ENCODE data around the gene AFF4.

Gene AFF4

DNA sequence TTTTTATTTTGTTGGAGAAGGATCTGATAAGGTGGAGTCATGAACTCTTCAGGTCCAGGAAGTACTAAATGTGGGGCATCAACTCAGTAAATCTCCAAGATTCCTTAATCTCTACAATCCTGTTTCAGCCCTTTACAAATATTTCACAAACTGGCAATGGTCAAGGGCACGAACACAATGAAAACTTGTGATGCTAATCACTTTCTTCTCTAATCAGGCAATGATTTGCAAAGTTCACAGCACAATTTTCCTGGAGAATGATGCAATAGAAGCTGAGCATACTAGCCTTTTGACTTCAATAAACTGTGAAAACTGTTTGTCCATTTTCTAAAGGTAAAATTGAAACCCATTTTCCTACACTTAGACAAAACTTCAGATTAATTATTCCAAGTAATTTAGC, 114.1 kb downstream of the AFF4 start:
- no peak for DNase-seq

DNA sequence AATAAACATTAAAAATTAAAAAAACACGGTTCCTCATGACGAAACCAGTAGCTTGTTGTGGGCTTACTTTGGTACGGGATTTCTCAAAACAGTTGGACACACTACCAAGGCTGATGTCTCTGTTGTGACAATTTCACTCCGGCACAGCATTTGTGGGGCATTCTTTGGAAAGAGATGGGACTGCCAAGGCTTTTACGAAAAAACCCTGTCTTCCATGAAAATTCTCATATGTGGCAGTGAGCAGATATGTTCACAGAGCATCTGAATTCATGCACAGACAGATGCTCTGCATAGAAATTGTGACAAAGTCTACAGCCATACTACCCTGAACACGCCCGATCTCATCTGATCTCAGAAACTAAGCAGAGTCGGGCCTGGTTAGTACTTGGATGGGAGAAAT, 115.2 kb downstream of the AFF4 start:
- DNase-seq, result no peak

DNA sequence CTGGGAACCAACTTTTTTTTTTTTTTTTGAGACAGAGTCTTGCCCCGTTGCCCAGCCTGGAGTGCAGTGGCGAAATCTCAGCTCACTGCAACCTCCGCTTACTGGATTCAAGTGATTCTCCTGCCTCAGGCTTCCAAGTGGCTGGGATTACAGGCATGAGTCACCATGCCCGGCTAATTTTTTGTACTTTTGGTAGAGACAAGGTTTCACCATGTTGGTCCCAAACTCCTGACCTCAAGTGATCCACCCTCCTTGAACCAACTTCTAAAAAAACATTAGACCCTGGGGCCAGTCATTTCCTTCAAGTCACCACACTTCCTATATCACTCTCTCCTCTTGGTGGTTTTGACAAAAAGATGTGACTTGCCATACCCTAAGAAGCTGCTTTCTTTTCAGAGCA, 122.1 kb downstream of the AFF4 start:
- no peak for DNase-seq

DNA sequence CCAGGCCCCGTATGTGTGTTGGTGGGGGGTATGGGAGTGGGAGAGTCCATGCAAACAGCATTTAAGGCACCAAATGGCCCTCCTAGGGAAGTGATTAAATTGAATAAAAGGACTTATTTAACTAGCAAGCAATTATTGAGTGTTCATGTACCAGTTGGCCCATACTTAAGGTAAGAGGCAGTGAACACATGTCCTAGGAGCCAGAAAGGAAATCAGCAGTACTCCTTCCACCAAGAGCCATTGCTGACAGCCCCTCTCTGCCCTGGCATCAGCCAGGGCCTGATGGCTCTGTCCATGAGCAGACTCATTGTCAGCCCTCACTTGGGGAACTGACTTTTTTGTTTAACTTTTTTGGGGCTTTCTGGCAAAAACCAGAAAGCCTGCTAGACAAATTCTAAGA, 122.5 kb downstream of the AFF4 start:
- no peak for DNase-seq

DNA sequence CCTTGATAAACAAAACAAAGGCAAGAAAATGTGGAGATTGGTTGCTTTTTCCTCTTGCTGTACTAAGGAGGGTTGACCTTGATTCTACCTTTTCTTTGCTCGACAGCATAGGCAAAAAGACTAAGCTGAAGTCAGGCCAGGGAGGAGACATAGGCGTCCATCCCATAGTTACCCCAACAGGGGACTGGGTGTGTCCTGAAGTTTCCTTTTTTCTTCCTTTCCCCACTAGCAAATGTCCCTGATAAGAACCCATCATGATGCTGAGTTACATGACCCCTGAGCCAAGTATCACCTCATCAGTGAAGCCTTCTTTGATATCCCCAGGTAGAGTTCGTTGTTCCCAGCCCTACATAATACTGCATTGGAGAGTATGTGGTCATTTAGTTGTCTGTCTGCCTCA, 123.1 kb downstream of the AFF4 start:
- DNase-seq, result no peak

DNA sequence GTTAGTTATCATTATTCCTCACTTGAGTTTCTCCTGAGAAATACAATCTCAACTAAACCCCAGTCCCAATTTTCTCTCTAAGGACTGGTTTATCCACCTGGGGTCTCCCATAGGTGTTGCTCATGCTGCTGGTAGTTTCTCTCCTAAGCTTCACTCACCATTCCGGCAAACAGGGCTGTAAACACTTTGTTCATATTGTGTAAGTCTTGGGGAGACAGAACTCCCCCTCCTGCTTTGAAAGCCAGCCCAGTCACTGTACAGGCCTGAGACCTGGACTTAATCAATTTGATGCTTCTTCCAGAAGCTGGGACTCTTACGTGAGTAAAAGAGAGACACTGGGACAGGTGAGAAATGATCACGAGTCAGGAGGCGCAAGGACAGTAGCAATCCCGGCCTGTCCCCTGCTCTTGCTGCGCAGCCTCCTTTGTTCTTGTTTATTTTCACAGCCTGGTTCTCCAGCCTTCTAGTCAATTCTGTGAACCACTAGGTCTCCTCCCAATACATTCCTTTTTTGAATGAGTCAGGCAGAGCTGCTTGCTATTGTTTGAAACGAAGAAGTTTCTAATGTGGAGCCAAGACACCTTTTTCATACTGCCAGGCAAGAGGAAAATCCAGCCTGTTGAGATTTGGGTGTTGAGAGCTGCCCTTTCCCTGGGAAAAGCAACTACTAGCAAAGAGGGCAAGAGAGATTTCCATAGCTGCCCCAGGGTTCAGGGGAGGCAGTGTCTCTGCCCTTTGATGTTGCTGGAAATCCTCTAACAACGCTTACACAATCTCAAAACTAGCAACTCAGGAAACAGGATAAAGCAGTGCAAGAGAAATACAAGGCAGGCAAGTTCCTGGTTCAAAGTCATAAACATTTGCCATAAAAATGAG, 123.8 kb downstream of the AFF4 start:
- DNase-seq, result no peak

DNA sequence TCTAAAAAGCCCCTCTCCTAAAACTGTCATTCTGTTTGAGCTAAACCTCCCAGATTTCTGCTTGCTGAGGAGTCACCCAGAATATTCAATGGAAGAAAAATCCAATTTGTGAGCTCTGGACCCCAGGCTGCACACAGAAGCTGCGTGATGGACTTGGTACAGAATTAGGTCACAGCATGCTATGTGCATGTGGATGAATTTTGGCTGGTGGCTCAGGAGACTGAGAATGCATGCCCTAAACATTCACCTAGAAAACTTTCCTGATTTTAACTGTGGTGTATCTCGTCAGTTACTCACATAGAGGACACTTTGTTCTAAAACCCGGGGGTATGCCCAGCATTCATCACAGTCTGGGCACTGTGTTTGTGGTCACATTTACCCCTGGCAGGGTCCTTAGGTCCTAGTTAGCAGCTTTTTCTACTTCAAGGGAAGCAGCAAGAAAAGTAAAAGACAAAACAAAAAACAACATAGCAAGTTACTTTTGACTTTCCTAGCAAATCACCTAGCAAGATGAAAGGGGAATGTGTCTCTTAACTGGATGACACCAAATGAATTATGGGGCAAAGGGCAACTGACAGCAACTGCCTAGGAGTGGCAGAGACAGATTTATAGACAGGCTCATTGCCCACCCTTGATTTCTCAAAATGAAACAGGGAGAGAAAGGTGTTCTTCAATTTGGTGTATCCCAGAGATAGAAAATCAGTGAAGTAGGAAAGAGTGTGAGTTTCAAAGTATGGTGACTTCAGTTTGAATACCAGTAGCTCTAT, 124.7 kb downstream of the AFF4 start:
- no peak for DNase-seq

DNA sequence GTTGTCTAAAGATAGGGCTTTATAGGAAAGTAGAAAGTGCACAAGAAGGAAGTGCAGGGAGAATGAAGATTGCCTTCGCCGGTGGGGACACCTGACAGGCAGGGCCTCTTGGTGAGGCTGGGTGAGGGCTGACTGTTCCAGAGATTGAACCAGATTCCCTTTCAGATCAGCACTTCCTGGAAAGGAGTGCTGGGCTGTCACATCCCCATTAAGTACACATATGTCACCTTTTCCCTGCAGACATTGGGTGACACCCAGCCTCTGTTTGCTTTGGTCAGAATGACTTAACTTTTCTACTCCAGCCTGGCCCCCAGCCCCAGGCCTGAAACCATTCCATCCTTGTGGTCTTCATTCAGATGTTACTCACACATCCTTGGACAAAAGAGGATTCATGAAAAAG, 125.6 kb downstream of the AFF4 start:
- no peak for DNase-seq

DNA sequence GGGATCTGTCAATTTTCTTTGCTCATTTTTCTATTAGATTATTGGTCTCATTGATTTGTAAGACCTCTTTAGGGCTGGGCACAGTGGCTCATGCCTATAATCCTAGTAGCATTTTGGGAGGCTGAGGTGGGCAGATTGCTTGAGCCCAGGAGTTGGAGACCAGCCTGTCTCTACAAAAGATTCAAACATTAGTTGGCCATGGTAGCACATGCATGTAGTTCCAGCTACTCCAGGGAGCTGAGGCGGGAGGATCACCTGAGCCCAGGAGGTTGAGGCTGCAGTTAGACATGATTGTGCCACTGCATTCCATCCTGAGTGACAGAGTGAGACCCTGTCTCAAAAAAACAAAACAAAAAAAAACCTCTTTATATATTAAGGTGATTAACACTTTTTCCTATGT, 126.6 kb downstream of the AFF4 start:
- no peak for DNase-seq

DNA sequence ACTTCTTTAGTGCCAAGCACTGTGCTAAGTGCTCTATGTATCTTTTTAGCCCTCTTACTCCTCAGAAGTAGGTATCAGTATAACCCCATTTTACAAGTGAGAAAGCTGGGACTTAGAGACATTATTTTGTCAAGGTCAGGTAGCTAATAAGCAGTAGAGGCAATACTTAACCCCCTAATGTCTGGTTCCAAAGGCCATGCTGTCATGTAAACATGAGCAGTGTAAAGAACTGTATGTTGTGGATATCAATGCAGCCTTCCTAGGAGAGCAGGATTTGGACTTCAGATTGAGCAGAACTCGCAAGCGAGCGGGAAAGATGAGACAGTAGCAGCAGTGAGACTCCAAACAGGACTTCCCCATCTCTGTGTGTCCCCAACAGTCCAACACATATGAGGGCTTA, 129.4 kb downstream of the AFF4 start:
- DNase-seq, result no peak

DNA sequence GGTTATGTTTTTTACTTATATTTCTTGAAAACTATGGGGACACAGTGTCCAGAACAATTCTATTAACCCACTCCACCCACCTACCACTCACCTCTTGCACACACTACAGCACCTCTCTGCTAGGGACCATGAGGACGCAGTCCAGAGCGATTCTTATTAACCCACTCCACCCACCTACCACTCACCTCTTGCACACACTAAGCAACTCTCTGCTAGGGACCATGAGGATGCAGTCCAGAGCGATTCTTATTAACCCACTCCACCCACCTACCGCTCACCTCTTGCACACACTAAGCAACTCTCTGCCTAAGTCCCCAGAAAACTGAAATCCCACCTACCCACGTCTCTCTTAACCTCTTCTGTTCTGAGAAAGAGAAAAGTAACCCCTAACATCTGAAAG, 130.8 kb downstream of the AFF4 start:
- DNase-seq, result no peak

DNA sequence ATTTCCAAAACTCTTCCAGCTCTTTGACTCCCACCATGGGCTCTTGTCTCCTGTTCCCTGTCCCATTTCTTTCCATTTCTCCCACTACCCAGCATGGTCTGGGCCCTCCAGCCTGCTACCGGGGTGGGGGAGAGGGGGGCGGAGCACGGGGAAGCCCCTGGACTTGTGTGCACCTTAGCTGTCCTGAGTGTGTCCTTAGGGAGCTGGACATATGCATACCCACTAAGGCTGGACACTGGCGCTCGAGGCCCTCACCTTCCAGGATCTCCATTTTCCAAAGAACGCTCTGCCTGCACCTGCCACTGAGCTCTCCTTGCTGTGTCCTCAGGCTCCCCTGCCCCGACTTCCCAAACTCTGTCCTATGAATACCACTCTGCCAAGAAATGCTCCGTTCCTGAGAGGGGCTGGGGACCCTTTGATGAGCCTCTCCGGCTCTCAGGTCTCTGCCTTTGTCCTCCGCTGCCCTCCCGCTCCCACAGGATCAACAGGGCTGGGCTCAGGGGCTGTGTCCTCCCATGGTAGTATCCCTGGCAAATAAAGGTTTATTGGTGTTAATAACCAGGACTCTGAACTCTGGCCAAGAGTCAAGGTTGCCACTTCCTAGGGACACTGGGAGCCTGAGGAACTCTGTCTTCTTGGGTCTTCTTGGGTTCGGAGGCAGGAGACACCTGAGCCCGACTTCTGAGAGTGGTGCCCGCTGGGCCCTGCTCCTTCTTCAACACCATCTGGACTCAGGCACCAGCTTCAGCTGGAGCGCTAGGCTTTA, 132.2 kb downstream of the AFF4 start:
- DNase-seq, result no peak

DNA sequence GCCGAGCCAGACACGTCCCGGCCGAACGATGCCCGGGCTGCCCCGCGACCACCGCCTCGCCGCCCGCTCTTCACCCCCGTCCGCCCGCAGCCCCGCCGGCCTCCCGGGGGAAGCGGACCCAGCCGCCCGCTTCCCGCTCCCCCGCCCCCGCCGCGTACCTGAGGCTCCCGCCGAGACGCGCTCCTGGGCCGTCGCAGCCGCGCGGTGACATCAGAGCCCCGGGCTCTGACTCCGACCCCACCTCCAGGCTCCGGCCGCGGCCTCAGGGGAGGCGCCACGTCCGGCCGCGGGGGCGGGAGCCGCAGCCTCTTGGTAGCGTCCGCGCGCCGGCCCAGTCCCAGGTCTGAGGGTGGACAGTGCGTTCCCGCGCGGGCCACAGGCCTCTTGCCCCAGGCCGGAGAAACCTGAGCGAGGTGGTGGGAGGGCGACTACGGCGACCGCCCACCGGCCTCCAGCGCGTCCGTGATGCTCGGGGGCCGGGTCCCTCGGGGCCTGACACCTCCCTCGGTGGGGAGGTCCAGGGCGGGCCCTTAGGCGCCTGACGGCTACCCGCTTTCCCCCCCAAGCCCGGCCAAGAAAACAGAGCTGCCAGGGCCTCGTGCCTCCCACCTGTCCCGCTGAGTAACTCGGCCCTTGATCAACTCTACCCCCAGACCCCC, 132.9 kb downstream of the AFF4 start, which contains the start of gene SHROOM1:
Gene SHROOM1 (minus strand): TSS at position 212 of the 659 bp plus-strand sequence. CDS start 4,507 bp downstream, outside the sequence.
- no peak for DNase-seq

DNA sequence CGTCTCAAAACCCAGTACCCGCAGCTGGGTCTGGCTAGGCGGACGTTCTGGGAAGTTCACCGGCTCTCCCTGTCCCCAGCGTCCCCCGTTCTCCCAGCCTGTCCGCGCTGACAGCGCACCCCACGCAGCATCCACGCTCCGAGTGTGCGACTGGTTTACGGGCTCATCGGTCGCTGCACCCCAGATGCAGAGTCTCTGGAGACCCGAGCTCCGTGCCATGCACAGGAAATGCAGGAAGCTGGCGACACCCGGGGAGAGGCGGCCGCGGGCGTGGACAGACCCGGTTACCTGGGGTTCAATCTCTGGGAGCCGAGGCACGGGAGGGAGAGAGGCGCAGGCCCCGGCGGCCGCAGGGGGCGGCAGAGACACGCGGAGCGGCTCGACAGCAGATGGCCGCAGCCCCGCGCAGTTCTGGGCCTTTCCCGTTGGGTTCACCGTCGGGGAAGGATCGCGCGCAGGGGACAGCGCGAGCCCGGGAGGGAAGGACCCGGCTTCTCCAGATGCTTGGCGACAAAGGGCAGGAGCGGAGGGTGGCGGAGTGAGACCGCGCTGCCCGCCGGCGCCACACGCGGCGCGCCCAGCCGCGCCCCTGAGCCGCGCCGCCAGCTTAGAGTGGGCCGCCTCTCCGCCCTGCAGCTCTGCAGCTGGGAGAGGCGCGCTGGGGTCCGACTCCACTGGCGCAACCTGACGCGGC, 133.5 kb downstream of the AFF4 start:
- DNase-seq, result peak; percentile 71

DNA sequence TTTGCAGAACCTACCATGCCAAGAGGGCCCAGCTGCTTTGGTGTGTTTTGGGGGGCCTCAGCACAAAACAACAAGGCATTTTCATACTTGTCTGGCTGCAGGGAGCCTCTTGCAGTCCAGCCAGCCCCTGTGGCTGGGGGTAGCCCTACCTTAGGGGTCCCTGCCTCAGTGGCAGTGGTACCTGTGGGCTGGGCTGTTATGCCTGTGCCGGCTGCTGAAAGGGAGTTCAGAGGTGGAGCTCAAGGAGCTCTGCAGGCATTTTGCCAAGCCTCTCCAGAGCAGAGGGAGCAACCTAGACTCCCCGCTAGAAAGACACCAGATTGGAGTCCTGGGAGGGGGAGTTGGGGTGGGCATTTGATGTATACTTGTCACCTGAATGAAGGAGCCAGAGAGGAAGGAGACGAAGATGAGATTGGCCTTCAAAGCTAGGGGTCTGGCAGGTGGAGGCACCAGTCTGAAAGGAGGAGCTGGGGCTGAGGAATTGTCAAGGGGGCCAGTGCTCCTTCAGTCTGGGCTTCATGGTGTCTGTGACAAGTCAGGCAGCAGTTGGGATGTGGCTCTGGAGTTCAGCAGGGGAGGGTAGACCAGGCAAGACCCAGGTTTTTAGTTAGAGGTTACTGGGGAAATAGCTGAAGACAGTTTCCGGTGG, 134.5 kb downstream of the AFF4 start:
- DNase-seq, result no peak

DNA sequence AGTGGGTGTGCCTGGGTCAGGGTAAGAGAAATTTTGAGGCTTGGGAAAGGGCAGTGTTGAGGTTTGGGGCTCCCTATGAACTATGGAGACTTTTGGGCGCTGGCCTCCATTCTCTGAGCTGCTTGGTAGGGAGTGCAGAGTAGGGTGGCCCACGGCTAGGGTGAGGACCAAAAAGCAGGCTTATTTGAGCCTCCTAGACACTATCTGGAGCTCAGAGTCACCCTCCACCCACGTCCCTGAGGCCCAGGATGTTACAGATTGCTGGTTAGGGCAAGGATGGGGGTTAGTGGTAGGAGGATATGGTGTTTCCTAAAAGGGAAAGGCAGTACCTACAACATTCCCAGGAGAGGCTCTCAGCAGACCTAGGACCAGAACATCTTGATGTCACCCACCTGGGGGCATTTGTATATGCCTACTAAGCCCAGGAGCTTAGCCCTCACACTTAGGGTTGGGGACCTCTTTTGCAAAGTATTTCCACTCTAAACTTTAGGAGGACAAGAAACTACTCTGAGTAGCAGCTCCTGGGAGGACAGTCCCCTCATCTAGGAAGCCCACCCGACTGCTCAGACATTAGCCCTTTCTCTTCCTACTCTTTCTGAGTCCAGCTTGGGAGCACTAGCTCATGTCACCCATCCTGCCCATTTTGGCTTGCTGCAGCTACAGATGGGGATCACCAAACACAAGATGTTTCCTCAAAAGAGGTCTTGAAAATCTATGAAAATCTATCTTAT, 135.3 kb downstream of the AFF4 start:
- DNase-seq, result no peak

DNA sequence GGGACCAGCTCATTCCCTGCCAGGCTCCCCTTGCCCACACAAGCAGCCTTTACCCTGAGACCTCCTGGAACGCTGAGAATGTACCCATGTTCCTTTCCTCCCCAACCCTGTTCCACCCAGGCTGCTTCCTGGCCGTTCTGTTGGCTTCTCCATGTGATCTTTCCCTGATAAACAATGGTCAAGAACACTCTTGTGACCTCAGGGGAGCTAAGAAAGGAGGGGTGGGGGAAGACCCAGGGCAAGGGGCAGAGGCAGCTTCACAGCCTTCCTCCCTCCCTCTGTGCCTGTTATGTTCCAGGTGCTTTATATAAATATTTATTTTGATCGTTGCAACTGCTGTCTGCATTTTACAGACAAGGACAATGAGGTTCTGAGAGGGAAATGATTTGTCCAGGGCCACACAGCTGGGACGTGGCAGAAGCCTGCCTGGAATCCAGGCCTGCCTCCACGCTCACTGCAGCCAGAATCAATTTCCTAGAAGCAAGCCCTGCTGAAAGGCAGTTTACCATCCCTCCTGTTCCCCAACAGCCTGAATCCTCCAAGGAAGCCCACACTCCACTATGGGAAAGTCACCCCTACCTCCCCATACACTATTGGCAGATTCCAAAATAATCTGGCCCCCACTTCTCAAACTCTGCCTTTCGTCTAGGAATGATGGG, 136.9 kb downstream of the AFF4 start:
- no peak for DNase-seq

DNA sequence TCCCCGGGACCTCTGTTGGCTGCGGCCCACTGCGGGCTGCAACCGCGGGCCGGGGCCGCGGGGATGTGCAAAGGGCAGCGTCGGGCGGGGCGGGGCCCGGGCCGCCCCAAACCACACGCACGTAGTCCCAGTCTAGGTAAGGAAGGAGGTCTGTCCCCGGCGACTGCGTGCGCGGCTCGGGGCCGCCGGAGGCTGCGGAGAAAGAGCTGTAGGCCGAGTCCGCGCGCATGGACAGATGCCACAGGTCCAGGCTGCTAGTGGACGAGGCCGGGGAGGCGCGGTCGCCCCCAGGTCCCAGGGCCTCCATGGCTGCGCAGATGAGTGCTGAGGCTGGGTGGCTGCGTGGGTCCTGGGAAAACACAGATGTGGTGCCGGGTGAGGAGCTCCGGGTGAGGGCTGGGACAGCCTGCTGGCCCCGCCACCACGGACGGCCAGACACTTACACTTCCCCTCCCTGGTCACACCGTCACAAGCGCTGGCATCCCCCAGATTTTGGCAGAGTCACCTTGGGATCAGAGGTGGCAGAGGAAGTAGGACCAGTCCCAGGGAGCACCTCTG, 137.5 kb downstream of the AFF4 start:
- DNase-seq, result no peak

All from stimulated activated CD4-positive, alpha-beta T cell treated with anti-CD3 and anti-CD28 coated beads, Interleukin-12 subunit alpha, Interleukin-12 subunit beta, amount 100 ng/mL, for 4 hours (primary cell).